HepG2 (cell line): Measurements from ENCODE around the gene THOC6. TPM values are rescaled to one million over a fixed set of nuclear protein-coding genes. Genes with fewer than 3 reads are reported as not detected.

Experiments used
- BHLHE40 ChIP-seq: IDR thresholded peaks from 2 replicates; pipeline ENCODE4 v1.6.1; 2011; ENCODE audit warnings: low read length, improper control_type of control experiment
- CHD4 ChIP-seq: fragments of 200-600 bp; sonication (generic); IDR thresholded peaks from 2 replicates; pipeline ENCODE4 v1.7.0; 2017; ENCODE audit warnings: mild to moderate bottlenecking, low read length, borderline replicate concordance
- DMTF1 ChIP-seq: sonication (generic); formaldehyde crosslinking; IDR thresholded peaks from 2 replicates; pipeline ENCODE4 v1.4.0; 2020; ENCODE audit warnings: mild to moderate bottlenecking, missing genetic modification reagents
- E2F5 ChIP-seq: sonication (generic); formaldehyde crosslinking; conservative IDR thresholded peaks from 2 replicates; pipeline ENCODE4 v1.4.0; 2020; ENCODE audit warnings: missing genetic modification reagents
- HDAC1 ChIP-seq: sonication (generic); formaldehyde crosslinking; IDR thresholded peaks from 2 replicates; pipeline ENCODE4 v1.5.1; 2020; ENCODE audit warnings: mild to moderate bottlenecking, missing genetic modification reagents
- HNRNPK ChIP-seq: fragments of 200-400 bp; formaldehyde crosslinking; IDR thresholded peaks from 2 replicates; pipeline ENCODE4 v1.6.1; 2018; ENCODE audit warnings: low read length, low read depth, moderate library complexity, mild to moderate bottlenecking; ENCODE audit not compliant: poor library complexity, severe bottlenecking
- KAT2B ChIP-seq: fragments of 150-350 bp; IDR thresholded peaks from 2 replicates; pipeline ENCODE4 v1.6.1; 2014; ENCODE audit warnings: low read depth, low read length, borderline replicate concordance
- KLF11 ChIP-seq: IDR thresholded peaks from 2 replicates; pipeline ENCODE4 v1.6.1; 2016; ENCODE audit warnings: missing compliant biosample characterization
- NFIC ChIP-seq: IDR thresholded peaks from 2 replicates; pipeline ENCODE4 v1.6.1; 2012; ENCODE audit warnings: mild to moderate bottlenecking, low read length, inconsistent platforms
- TRAFD1 ChIP-seq: sonication (generic); formaldehyde crosslinking; IDR thresholded peaks from 2 replicates; pipeline ENCODE4 v1.5.1; 2020; ENCODE audit warnings: missing genetic modification reagents, mild to moderate bottlenecking, borderline replicate concordance
- YY1 ChIP-seq: IDR thresholded peaks from 2 replicates; pipeline ENCODE4 v1.6.1; 2011; ENCODE audit warnings: low read length, low read depth, moderate library complexity, mild to moderate bottlenecking; ENCODE audit not compliant: insufficient read depth, insufficient replicate concordance
- ZBTB38 ChIP-seq: sonication (generic); formaldehyde crosslinking; IDR thresholded peaks from 2 replicates; pipeline ENCODE4 v1.5.1; 2020; ENCODE audit warnings: mild to moderate bottlenecking, missing genetic modification reagents
- ZFY ChIP-seq: sonication (generic); formaldehyde crosslinking; IDR thresholded peaks from 2 replicates; pipeline ENCODE4 v1.4.0; 2020; ENCODE audit warnings: missing genetic modification reagents
- ZNF264 ChIP-seq: sonication (generic); formaldehyde crosslinking; IDR thresholded peaks from 2 replicates; pipeline ENCODE4 v1.4.0; 2020; ENCODE audit warnings: missing genetic modification reagents
- ZNF543 ChIP-seq: sonication (generic); formaldehyde crosslinking; IDR thresholded peaks from 2 replicates; pipeline ENCODE4 v1.4.0; 2020; ENCODE audit warnings: mild to moderate bottlenecking, missing genetic modification reagents
- polyA plus RNA-seq, 8 experiments: library from polyadenylated mRNA; depleted of rRNA in 3 of 8; stranded (reverse) in 7 of 8; unstranded in 1 of 8; fragments of >200 nt; fragmentation: Illumina TruSeq in 4 of 8; extraction: Trizol in 4 of 8; gene quantifications; 2 replicates each; pipeline versions ENCODE4 v1.2.1 to v1.2.3, GENCODE V29; 2011 to 2016; ENCODE audit warnings: low read depth in 4 of 8, missing spikeins in 1 of 8, mixed read lengths in 1 of 8; ENCODE audit not compliant: insufficient read depth in 1 of 8
- total RNA-seq, 5 experiments: library from RNA; depleted of rRNA; stranded (reverse); fragments of >200 nt; fragmentation: Illumina TruSeq; extraction: Trizol; gene quantifications; 2 replicates each; pipeline ENCODE4 v1.2.3, GENCODE V29; 2016; ENCODE audit warnings: low read depth in 1 of 5
- TF ChIP-seq, protein P1 (sequence below): sonication (generic); formaldehyde crosslinking; IDR thresholded peaks from 2 replicates; pipeline ENCODE4 v1.4.0; 2020; ENCODE audit warnings: missing genetic modification reagents, mild to moderate bottlenecking, borderline replicate concordance
- TF ChIP-seq, protein P2 (sequence below): sonication (generic); formaldehyde crosslinking; IDR thresholded peaks from 2 replicates; pipeline ENCODE4 v1.8.1; 2023; ENCODE audit warnings: mild to moderate bottlenecking, missing genetic modification reagents
- TF ChIP-seq, protein P3 (sequence below): sonication (generic); formaldehyde crosslinking; IDR thresholded peaks from 2 replicates; pipeline ENCODE4 v1.8.1; 2023; ENCODE audit warnings: mild to moderate bottlenecking, missing genetic modification reagents

Gene THOC6
- total and polyA plus RNA-seq, 2 of the 13 experiments (the other 11 are each of a cell fraction or from before 2014, with no cell fraction given) = 32.1 to 37.0 TPM

GRCh38 chr16:3065742-3066439 is 42.1 kb downstream of the THOC6 start (continued):
- no peak for TF ChIP-seq TRAFD1 (CRISPR knock-in tag)
- no peak for TF ChIP-seq ZNF264 (CRISPR knock-in tag)
- no peak for TF ChIP-seq NFIC
- TF ChIP-seq HNRNPK = no peak
- TF ChIP-seq YY1 = no peak
- no peak for TF ChIP-seq E2F5 (CRISPR knock-in tag)
- TF ChIP-seq BHLHE40 = no peak
- TF ChIP-seq ZBTB38 (CRISPR knock-in tag) = no peak
- no peak for TF ChIP-seq KAT2B
- TF ChIP-seq, protein P1, sequence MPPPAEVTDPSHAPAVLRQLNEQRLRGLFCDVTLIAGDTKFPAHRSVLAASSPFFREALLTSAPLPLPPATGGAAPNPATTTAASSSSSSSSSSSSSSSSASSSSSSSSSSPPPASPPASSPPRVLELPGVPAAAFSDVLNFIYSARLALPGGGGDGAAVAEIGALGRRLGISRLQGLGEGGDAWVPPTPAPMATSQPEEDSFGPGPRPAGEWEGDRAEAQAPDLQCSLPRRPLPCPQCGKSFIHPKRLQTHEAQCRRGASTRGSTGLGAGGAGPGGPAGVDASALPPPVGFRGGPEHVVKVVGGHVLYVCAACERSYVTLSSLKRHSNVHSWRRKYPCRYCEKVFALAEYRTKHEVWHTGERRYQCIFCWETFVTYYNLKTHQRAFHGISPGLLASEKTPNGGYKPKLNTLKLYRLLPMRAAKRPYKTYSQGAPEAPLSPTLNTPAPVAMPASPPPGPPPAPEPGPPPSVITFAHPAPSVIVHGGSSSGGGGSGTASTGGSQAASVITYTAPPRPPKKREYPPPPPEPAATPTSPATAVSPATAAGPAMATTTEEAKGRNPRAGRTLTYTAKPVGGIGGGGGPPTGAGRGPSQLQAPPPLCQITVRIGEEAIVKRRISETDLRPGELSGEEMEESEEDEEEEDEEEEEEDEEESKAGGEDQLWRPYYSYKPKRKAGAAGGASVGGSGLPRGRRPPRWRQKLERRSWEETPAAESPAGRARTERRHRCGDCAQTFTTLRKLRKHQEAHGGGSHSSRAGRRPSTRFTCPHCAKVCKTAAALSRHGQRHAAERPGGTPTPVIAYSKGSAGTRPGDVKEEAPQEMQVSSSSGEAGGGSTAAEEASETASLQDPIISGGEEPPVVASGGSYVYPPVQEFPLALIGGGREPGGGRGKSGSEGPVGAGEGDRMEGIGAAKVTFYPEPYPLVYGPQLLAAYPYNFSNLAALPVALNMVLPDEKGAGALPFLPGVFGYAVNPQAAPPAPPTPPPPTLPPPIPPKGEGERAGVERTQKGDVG (CRISPR knock-in tag) = no peak
- TF ChIP-seq HDAC1 (CRISPR knock-in tag) = no peak
- TF ChIP-seq, protein P2, sequence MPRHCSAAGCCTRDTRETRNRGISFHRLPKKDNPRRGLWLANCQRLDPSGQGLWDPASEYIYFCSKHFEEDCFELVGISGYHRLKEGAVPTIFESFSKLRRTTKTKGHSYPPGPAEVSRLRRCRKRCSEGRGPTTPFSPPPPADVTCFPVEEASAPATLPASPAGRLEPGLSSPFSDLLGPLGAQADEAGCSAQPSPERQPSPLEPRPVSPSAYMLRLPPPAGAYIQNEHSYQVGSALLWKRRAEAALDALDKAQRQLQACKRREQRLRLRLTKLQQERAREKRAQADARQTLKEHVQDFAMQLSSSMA = no peak
- TF ChIP-seq ZNF543 = no peak
- TF ChIP-seq, protein P3, sequence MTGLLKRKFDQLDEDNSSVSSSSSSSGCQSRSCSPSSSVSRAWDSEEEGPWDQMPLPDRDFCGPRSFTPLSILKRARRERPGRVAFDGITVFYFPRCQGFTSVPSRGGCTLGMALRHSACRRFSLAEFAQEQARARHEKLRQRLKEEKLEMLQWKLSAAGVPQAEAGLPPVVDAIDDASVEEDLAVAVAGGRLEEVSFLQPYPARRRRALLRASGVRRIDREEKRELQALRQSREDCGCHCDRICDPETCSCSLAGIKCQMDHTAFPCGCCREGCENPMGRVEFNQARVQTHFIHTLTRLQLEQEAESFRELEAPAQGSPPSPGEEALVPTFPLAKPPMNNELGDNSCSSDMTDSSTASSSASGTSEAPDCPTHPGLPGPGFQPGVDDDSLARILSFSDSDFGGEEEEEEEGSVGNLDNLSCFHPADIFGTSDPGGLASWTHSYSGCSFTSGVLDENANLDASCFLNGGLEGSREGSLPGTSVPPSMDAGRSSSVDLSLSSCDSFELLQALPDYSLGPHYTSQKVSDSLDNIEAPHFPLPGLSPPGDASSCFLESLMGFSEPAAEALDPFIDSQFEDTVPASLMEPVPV = 0 out of 2 replicates have a peak, but pooled peaks have one; percentile 6
- no peak for TF ChIP-seq KLF11
- peak; percentile 59; the same call in 1 of the 2 replicates for TF ChIP-seq ZFY (CRISPR knock-in tag)
- no peak for TF ChIP-seq CHD4
- TF ChIP-seq DMTF1 (CRISPR knock-in tag) = no peak
